Thymus (tissue), 11 donors: Measurements from ENCODE around the gene GRIK3. TPM values are rescaled to one million over a fixed set of nuclear protein-coding genes. Genes with fewer than 3 reads are reported as not detected.

ENCODE experiments used
- DNase-seq, 9 donors: peaks; one replicate each; pipeline ENCODE4 v3.0.0-alpha.2; 2013; ENCODE audit warnings: low spot score in 9 of 9, low read depth in 6 of 9, missing footprints in 1 of 9
- H3K27ac ChIP-seq, 2 donors: one replicate each; pipeline ENCODE4 v1.5.1; 2013; ENCODE audit warnings: control low read depth in 1 of 2, low read depth in 1 of 2, low read length in 1 of 2, mild to moderate bottlenecking in 1 of 2, moderate library complexity in 1 of 2
- H3K27me3 ChIP-seq, 2 donors: one replicate each; pipeline ENCODE4 v1.5.1; 2013; ENCODE audit warnings: low read length in 1 of 2; ENCODE audit not compliant: control insufficient read depth in 2 of 2, insufficient read depth in 1 of 2
- H3K36me3 ChIP-seq, 2 donors: one replicate each; pipeline ENCODE4 v1.5.1; 2013; ENCODE audit warnings: low read length in 1 of 2, mild to moderate bottlenecking in 1 of 2, moderate library complexity in 1 of 2; ENCODE audit not compliant: control insufficient read depth in 2 of 2, insufficient read depth in 2 of 2
- H3K4me1 ChIP-seq, 2 donors: one replicate each; pipeline ENCODE4 v1.5.1; 2013; ENCODE audit warnings: low read length in 2 of 2; ENCODE audit not compliant: control insufficient read depth in 2 of 2, insufficient read depth in 2 of 2
- H3K4me3 ChIP-seq, 2 donors: one replicate each; pipeline ENCODE4 v1.5.1; 2013; ENCODE audit warnings: low read length in 2 of 2, control low read depth in 1 of 2, mild to moderate bottlenecking in 1 of 2
- H3K9me3 ChIP-seq, 2 donors: one replicate each; pipeline ENCODE4 v1.5.1; 2013; ENCODE audit warnings: low read length in 1 of 2, mild to moderate bottlenecking in 1 of 2; ENCODE audit not compliant: control insufficient read depth in 2 of 2, insufficient read depth in 1 of 2
- WGBS: extraction: QIAGEN DNeasy Blood & Tissue Kit; methylation state at CpG from one replicate; pipeline ENCODE4 v1.1.7; 2013; 5-methylcytosine and 5-hydroxymethylcytosine counted together
- polyA plus RNA-seq: library from polyadenylated mRNA; stranded (reverse); fragments of 200-250 nt; gene quantifications from one replicate; pipeline ENCODE4 v1.2.3, GENCODE V29; 2013
- total RNA-seq: library from RNA; stranded (reverse); fragments of 120-200 nt; gene quantifications from one replicate; pipeline ENCODE4 v1.2.4, GENCODE V29; 2013
- donor health status: healthy.

The GRIK3 gene
- total and polyA plus RNA-seq, 2 donors: 0.05 to 0.16 TPM

DNA sequence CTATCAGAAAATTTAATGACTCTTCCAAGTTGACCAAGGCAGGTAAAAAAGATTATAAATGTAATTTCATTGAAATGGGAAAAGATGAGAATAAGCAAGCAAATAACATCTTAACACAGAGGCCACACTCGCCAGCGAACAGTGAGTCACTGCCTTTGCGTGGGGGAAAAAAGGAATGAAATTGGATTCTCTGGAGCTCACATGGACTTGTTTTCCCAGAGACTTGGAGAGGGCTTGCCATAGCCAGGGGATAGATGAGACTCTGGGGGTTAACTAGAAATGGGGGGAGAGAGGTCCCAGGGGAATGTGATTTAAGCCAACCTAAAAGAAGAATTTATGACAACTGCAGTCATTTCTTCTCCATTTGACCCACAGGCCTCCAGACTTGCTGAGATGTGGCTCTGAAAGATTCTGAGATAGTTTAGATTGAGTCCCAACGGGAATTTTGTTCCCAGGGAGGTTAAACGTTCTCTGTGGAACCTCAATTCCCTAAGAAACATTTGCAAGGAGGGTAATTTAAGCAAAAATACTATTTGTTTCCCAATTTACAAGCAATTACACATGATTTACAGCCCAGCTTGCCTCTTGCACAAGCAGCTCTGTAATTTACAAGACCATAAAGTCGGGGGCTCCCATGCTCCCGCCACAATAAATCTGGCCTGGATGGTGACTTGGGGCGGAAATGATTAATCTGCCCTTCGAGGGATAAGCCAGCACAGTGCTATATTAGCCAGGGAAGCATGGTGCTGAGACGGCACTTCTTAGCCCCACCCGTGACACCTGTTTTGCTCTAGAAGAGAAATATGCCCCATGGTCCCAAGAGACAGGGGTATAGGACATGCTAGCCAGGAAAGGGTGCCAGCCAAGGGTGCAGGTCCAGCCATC lies 68.8 kb downstream of the GRIK3 start:
- H3K4me1 ChIP-seq: no peaks in the 10 kb centered on the region
- no peak overlapping the region for H3K4me3 ChIP-seq
- no peaks in the 10 kb centered on the region for H3K27me3 ChIP-seq
- no peak for DNase-seq
- no peaks in the 10 kb centered on the region for H3K9me3 ChIP-seq
- H3K27ac ChIP-seq: no peak overlapping the region
- 80% methylated on average over 11 of the region's 11 CpGs for WGBS
- no peaks in the 10 kb centered on the region for H3K36me3 ChIP-seq

- Histone ChIP-seq H3K9me3 (no peaks in the 10 kb centered on the region), H3K27me3 (no peaks in the 10 kb centered on the region)
Measured at GRCh38 chr1:36964830-36965229, 69.5 kb downstream of the GRIK3 start.

GRCh38 chr1:36963006-36963405 lies 71.3 kb downstream of the GRIK3 start:
- Histone ChIP-seq H3K27me3 (no peaks in the 10 kb centered on the region), H3K27ac (no peak overlapping the region)

More at GRCh38 chr1:36964830-36965229, 69.5 kb downstream of the GRIK3 start:
- Histone ChIP-seq H3K4me3 (no peak overlapping the region), H3K4me1 (no peaks in the 10 kb centered on the region), H3K36me3 (no peaks in the 10 kb centered on the region), H3K27ac (no peak overlapping the region)
- 91% methylated on average over 8 of the region's 8 CpGs for WGBS
- no peak for DNase-seq

DNA sequence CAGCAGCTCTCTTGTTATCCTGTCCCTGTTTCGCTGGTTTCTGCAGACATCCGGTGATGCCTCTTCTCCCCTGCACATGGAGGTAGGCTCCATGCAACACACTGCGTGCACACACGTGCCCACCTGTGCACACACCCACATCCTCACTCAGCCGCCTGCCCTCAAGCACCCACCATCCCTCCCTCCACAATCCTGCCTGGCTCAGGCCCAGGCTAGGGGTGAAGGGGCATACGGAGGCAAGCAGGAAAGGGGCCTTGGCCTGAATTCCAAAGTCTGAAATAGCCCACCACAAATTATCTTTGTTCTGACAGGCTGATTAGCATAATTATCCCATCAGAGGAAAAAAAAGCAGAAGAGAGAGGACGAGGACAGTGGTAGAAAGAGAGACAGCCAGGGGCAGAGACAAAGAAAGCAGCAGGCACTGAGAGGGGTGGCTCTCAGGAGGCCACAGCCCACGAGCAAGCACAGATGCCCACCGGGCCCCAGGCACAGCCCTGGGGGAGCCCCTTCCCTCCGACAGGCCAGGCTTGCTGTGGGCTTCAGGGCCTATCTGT lies 73.2 kb downstream of the GRIK3 start:
- no peak overlapping the region for H3K4me3 ChIP-seq
- no peaks in the 10 kb centered on the region for H3K27me3 ChIP-seq
- WGBS: 65% methylated on average over 10 of the region's 10 CpGs
- no peak overlapping the region for H3K27ac ChIP-seq
- H3K9me3 ChIP-seq: no peaks in the 10 kb centered on the region
- DNase-seq: no peak
- no peaks in the 10 kb centered on the region for H3K4me1 ChIP-seq
- no peaks in the 10 kb centered on the region for H3K36me3 ChIP-seq

More at GRCh38 chr1:36963006-36963405, 71.3 kb downstream of the GRIK3 start:
- WGBS: 52% methylated on average over 11 of the region's 11 CpGs
- no peaks in the 10 kb centered on the region for H3K9me3 ChIP-seq
- no peaks in the 10 kb centered on the region for H3K36me3 ChIP-seq
- no peak for DNase-seq
- no peak overlapping the region for H3K4me3 ChIP-seq
- H3K4me1 ChIP-seq: no peaks in the 10 kb centered on the region

GRCh38 chr1:36956570-36956969 lies 77.7 kb downstream of the GRIK3 start:
- Histone ChIP-seq H3K27me3 (no peaks in the 10 kb centered on the region), H3K9me3 (no peaks in the 10 kb centered on the region), H3K36me3 (no peaks in the 10 kb centered on the region), H3K4me1 (no peaks in the 10 kb centered on the region), H3K4me3 (no peak overlapping the region), H3K27ac (no peak overlapping the region)
- WGBS: 80% methylated on average over 5 of the region's 5 CpGs
- DNase-seq: no peak

DNA sequence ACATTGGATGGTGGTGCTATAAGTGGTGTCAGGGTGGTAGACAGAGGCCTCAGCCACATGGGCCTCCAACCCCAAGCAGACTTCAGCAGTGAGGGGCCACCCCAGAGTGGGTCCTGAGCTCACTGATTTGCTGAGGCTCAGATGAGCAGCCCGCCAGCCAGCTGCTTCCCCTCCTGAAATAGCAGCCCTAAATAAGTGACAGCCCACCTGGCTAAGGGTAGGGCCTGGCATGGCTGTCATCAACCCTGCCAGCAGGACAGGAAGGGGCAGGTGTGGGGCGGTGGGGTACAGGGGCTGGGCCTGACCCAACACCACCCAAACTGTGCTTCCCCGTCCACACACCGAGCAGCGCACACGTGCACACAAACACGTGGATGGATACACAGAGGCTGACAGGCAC lies 79.3 kb downstream of the GRIK3 start:
- 94% methylated on average over 7 of the region's 7 CpGs for WGBS
- no peak for DNase-seq
- H3K4me1 ChIP-seq: no peaks in the 10 kb centered on the region
- H3K27ac ChIP-seq: no peak overlapping the region
- no peaks in the 10 kb centered on the region for H3K36me3 ChIP-seq
- H3K9me3 ChIP-seq: no peaks in the 10 kb centered on the region
- no peak overlapping the region for H3K4me3 ChIP-seq
- H3K27me3 ChIP-seq: no peaks in the 10 kb centered on the region

GRCh38 chr1:36953061-36953460 lies 81.3 kb downstream of the GRIK3 start:
- H3K9me3 ChIP-seq: no peaks in the 10 kb centered on the region
- H3K4me1 ChIP-seq: no peaks in the 10 kb centered on the region
- H3K27me3 ChIP-seq: no peaks in the 10 kb centered on the region
- no peak overlapping the region for H3K27ac ChIP-seq
- DNase-seq: no peak
- 66% methylated on average over 5 of the region's 5 CpGs for WGBS
- no peaks in the 10 kb centered on the region for H3K36me3 ChIP-seq
- no peak overlapping the region for H3K4me3 ChIP-seq

GRCh38 chr1:36951761-36952160 lies 82.6 kb downstream of the GRIK3 start:
- no peak for DNase-seq
- Histone ChIP-seq H3K4me3 (no peak overlapping the region), H3K9me3 (no peaks in the 10 kb centered on the region), H3K27ac (no peak overlapping the region), H3K27me3 (no peaks in the 10 kb centered on the region), H3K4me1 (no peaks in the 10 kb centered on the region), H3K36me3 (no peaks in the 10 kb centered on the region)
- 82% methylated on average over 5 of the region's 5 CpGs for WGBS

DNA sequence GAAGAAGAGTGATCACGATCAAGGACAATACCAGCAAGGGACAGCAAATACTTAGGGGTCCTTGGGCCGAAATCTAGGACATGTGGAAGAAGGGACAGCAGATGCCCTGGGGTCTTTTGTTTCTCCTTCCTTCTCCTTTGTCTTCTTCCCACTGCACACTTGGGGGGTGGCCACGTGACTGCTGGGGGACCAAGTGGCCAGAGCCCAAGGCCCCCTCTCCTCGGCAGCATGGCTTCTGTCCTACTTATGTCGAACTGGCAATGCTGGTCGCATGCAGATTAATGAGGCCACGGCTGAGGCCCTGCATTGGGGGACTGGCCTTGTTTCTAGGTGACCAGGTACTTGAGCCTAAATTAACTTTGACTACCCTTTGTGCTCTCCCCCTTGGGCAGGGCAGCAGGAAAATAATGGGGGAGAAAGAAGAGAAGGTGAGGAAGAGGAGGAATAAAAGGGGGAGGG lies 83.0 kb downstream of the GRIK3 start:
- Histone ChIP-seq H3K36me3 (no peaks in the 10 kb centered on the region), H3K4me1 (no peaks in the 10 kb centered on the region), H3K4me3 (no peak overlapping the region), H3K27me3 (no peaks in the 10 kb centered on the region), H3K27ac (no peak overlapping the region), H3K9me3 (no peaks in the 10 kb centered on the region)
- no peak for DNase-seq
- 62% methylated on average over 7 of the region's 7 CpGs for WGBS
